Keratinocyte (primary cell): ENCODE data around the gene C1orf87. TPM values are rescaled to one million over a fixed set of nuclear protein-coding genes. Genes with fewer than 3 reads are reported as not detected.

Source experiments
- DNase-seq: peaks from one replicate; pipeline ENCODE4 v3.0.0-alpha.2; 2011; ENCODE audit warnings: low read depth, missing footprints, low spot score
- FAIRE-seq: peaks from 2 replicates; lab custom pipeline; 2011; peaks lifted over from hg19 to GRCh38; lab: Jason Lieb, UNC
- H2AFZ ChIP-seq: 2 replicates; pipeline ENCODE4 v1.6.0; 2012; ENCODE audit warnings: low read length, control low read depth, inconsistent platforms; ENCODE audit not compliant: control insufficient read depth
- H3K27ac ChIP-seq: 2 replicates; pipeline ENCODE4 v1.5.1; 2011; ENCODE audit warnings: low read length; ENCODE audit not compliant: control insufficient read depth, insufficient read depth
- H3K27me3 ChIP-seq: 3 replicates; pipeline ENCODE4 v1.6.0; 2011; ENCODE audit warnings: low read length; ENCODE audit not compliant: control insufficient read depth, insufficient read depth; ENCODE audit errors: extremely low read depth
- H3K36me3 ChIP-seq, 2 experiments: 2 replicates in 1 of 2; 3 replicates in 1 of 2; pipeline ENCODE4 v1.5.1; 2011; ENCODE audit warnings: low read length in 2 of 2, mild to moderate bottlenecking in 1 of 2; ENCODE audit not compliant: control insufficient read depth in 2 of 2, insufficient read depth in 2 of 2; ENCODE audit errors: extremely low read depth in 1 of 2
- H3K4me1 ChIP-seq: 3 replicates; pipeline ENCODE4 v1.5.1; 2011; ENCODE audit warnings: low read length; ENCODE audit not compliant: control insufficient read depth, insufficient read depth; ENCODE audit errors: extremely low read depth
- H3K4me2 ChIP-seq: 3 replicates; pipeline ENCODE4 v1.6.0; 2011; ENCODE audit warnings: low read depth, low read length; ENCODE audit not compliant: control insufficient read depth, insufficient read depth; ENCODE audit errors: extremely low read depth
- H3K4me3 ChIP-seq, 3 experiments: fragments of 200-600 bp in 1 of 3; sonication (generic) in 1 of 3; 2 replicates in 2 of 3; 3 replicates in 1 of 3; pipeline ENCODE4 v1.5.1; 2011 to 2016; ENCODE audit warnings: low read length in 3 of 3, mild to moderate bottlenecking in 3 of 3, control low read depth in 2 of 3, inconsistent platforms in 1 of 3, low read depth in 1 of 3, mixed read lengths in 1 of 3, mixed run types in 1 of 3, moderate library complexity in 1 of 3; ENCODE audit not compliant: control insufficient read depth in 2 of 3, insufficient read depth in 2 of 3; ENCODE audit errors: extremely low read depth in 1 of 3
- H3K79me2 ChIP-seq: 2 replicates; pipeline ENCODE4 v1.6.0; 2012; ENCODE audit warnings: low read length; ENCODE audit not compliant: control insufficient read depth, insufficient read depth
- H3K9ac ChIP-seq: 3 replicates; pipeline ENCODE4 v1.6.0; 2011; ENCODE audit warnings: low read length; ENCODE audit not compliant: control insufficient read depth, insufficient read depth; ENCODE audit errors: extremely low read depth
- H3K9me1 ChIP-seq: 3 replicates; pipeline ENCODE4 v1.6.0; 2011; ENCODE audit warnings: low read length; ENCODE audit not compliant: control insufficient read depth, insufficient read depth; ENCODE audit errors: extremely low read depth
- H3K9me3 ChIP-seq: 2 replicates; pipeline ENCODE4 v1.5.1; 2012; ENCODE audit warnings: low read depth, low read length; ENCODE audit not compliant: control insufficient read depth
- H4K20me1 ChIP-seq: 3 replicates; pipeline ENCODE4 v1.6.0; 2011; ENCODE audit warnings: low read length; ENCODE audit not compliant: control insufficient read depth, insufficient read depth; ENCODE audit errors: extremely low read depth
- EZH2 ChIP-seq: IDR thresholded peaks from one replicate; pipeline ENCODE4 v1.6.1; 2012; ENCODE audit warnings: inconsistent platforms, mild to moderate bottlenecking, low read length, moderate library complexity
- dilution Hi-C: fragments of 300-500 bp; cut with MboI; formaldehyde crosslinking; loops from one replicate; pipeline ENCODE4 v1.7.0; 2020; ENCODE audit warnings: low sequenced_read_pairs; ENCODE audit not compliant: extremely low pct_ligation_motif_present
- polyA plus RNA-seq, 5 experiments: library from polyadenylated mRNA; depleted of rRNA in 3 of 5; stranded (reverse) in 3 of 5; stranded (forward) in 1 of 5; unstranded in 1 of 5; fragments of >200 nt; gene quantifications; 1 replicate in 1 of 5; 2 replicates in 3 of 5; 3 replicates in 1 of 5; pipeline versions ENCODE4 v1.2.1 to v1.2.3, GENCODE V29; 2011 to 2012; ENCODE audit warnings: missing spikeins in 2 of 5, low read depth in 1 of 5, low replicate concordance in 1 of 5
- TF ChIP-seq, protein P1 (sequence below), 3 experiments: IDR thresholded peaks in 1 of 3; conservative IDR thresholded peaks in 1 of 3; optimal IDR thresholded peaks in 1 of 3; 2 replicates in 2 of 3; 3 replicates in 1 of 3; pipeline versions ENCODE3 to v1.5.1; 2011; ENCODE audit warnings: low read length in 3 of 3, mild to moderate bottlenecking in 3 of 3, moderate library complexity in 2 of 3, control low read depth in 1 of 3, inconsistent platforms in 1 of 3; ENCODE audit not compliant: insufficient read depth in 2 of 3; ENCODE audit errors: extremely low read depth in 1 of 3

C1orf87 gene
- polyA plus RNA-seq, 1 donor (not counting 4 experiments of a cell fraction or from before 2014, with no cell fraction given), result not detected

DNA sequence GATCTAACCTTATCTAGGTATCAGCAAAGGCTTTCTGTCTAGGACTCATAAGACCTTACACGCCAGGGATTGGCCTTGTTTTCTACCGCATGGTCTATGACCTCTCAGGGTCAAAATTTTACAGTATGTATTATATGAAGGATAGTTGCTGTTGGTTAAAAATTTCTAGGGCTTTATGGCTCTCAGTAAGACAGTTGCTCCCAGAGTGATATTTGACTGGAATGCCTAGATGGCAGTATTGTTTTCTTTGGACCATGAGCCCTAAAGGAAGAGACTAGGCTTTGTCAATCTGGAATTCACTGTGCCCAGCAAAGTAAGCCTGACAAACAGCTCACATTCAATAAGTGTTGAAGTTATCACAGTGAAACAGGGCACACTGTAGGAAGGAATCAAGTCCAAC is 37.6 kb downstream of the C1orf87 start:
- no peak for DNase-seq
- H3K4me1 ChIP-seq, result no peaks in the 10 kb centered on the region
- FAIRE-seq, result no peak
- H3K4me2 ChIP-seq, result no peak overlapping the region
- no peaks in the 10 kb centered on the region for H4K20me1 ChIP-seq
- no peaks in the 10 kb centered on the region for H3K9me3 ChIP-seq
- H3K79me2 ChIP-seq, result no peaks in the 10 kb centered on the region
- H3K36me3 ChIP-seq, result no peaks in the 10 kb centered on the region
- TF ChIP-seq, protein P1, sequence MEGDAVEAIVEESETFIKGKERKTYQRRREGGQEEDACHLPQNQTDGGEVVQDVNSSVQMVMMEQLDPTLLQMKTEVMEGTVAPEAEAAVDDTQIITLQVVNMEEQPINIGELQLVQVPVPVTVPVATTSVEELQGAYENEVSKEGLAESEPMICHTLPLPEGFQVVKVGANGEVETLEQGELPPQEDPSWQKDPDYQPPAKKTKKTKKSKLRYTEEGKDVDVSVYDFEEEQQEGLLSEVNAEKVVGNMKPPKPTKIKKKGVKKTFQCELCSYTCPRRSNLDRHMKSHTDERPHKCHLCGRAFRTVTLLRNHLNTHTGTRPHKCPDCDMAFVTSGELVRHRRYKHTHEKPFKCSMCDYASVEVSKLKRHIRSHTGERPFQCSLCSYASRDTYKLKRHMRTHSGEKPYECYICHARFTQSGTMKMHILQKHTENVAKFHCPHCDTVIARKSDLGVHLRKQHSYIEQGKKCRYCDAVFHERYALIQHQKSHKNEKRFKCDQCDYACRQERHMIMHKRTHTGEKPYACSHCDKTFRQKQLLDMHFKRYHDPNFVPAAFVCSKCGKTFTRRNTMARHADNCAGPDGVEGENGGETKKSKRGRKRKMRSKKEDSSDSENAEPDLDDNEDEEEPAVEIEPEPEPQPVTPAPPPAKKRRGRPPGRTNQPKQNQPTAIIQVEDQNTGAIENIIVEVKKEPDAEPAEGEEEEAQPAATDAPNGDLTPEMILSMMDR (optimal IDR thresholded peaks at IDR 0.05 in 1 of 3, IDR thresholded peaks at IDR 0.05 in 1 of 3, conservative IDR thresholded peaks at IDR 0.05 in 1 of 3; ENCODE audit: extremely low read depth in 1 of 3, insufficient read depth in 2 of 3, low read length in 3 of 3), result no peak
- no peak overlapping the region for H3K27ac ChIP-seq
- no peaks in the 10 kb centered on the region for H3K9me1 ChIP-seq
- dilution Hi-C loops, result no loop called here
- H3K27me3 ChIP-seq, result no peaks in the 10 kb centered on the region
- no peak overlapping the region for H3K9ac ChIP-seq
- no peak overlapping the region for H3K4me3 ChIP-seq
- no peak overlapping the region for H2AFZ ChIP-seq

DNA sequence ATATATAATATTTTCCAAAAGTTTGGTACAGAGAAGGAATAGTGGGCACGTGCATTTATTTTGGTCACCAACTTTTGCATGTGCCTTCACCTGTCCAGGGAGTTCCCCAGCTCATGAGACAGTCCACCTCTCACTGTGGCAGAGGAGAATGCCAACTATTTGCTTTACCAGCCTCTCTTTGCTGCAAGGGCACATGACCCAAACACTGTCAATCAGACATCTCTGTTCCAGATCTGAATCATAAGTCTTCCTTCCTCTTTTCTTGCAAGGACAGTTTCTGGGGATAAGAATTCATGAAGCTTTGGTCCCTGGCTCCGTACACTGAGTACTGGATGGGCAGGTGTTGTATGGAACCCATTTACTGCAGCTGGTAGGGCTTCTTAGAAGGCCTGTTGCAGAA is 38.6 kb downstream of the C1orf87 start:
- no peaks in the 10 kb centered on the region for H3K4me1 ChIP-seq
- TF ChIP-seq EZH2, result no peak
- TF ChIP-seq, protein P1 (optimal IDR thresholded peaks at IDR 0.05 in 1 of 3, IDR thresholded peaks at IDR 0.05 in 1 of 3, conservative IDR thresholded peaks at IDR 0.05 in 1 of 3; ENCODE audit: extremely low read depth in 1 of 3, insufficient read depth in 2 of 3, low read length in 3 of 3), result no peak
- FAIRE-seq (no peak), DNase-seq (no peak)
- H3K9ac ChIP-seq, result no peak overlapping the region
- H3K9me3 ChIP-seq, result no peaks in the 10 kb centered on the region
- H3K4me2 ChIP-seq, result no peak overlapping the region
- dilution Hi-C loops, result no loop called here
- no peaks in the 10 kb centered on the region for H3K27me3 ChIP-seq
- no peaks in the 10 kb centered on the region for H3K79me2 ChIP-seq
- H3K27ac ChIP-seq, result no peak overlapping the region
- no peaks in the 10 kb centered on the region for H4K20me1 ChIP-seq
- no peaks in the 10 kb centered on the region for H3K36me3 ChIP-seq
- no peak overlapping the region for H2AFZ ChIP-seq
- H3K4me3 ChIP-seq, result no peak overlapping the region
- no peaks in the 10 kb centered on the region for H3K9me1 ChIP-seq
